HG03571 (cell line): ENCODE data around the gene LPP.
"Not testable (repeated sequence)": the region's sequence is repeated elsewhere in the genome, so short reads cannot be mapped to it uniquely, and the experiment has no call there.

Source experiments
- ATAC-seq: cut with Tn5 transposase; IDR thresholded peaks from one replicate; pipeline ENCODE4 v1.9.1; 2021; ENCODE audit not compliant: unreplicated experiment

The LPP gene

GRCh38 chr3:188608401-188608800 lies 454.4 kb downstream of the LPP start:
- no peak for ATAC-seq

- not testable (repeated sequence) for ATAC-seq
Observed at GRCh38 chr3:188613721-188614120, 459.8 kb downstream of the LPP start.

- no peak for ATAC-seq
Observed at GRCh38 chr3:188617270-188617669, 463.3 kb downstream of the LPP start.

GRCh38 chr3:188617988-188618701 lies 464.2 kb downstream of the LPP start:
- ATAC-seq: no peak

GRCh38 chr3:188620752-188621151 lies 466.8 kb downstream of the LPP start:
- no peak for ATAC-seq

- ATAC-seq: no peak
Observed at GRCh38 chr3:188624384-188624783, 470.4 kb downstream of the LPP start.

- no peak for ATAC-seq
Observed at GRCh38 chr3:188624828-188625227, 470.9 kb downstream of the LPP start.

- no peak for ATAC-seq
Observed at GRCh38 chr3:188627652-188628051, 473.7 kb downstream of the LPP start.

GRCh38 chr3:188631291-188632010 lies 477.5 kb downstream of the LPP start:
- ATAC-seq: no peak

- no peak for ATAC-seq
Observed at GRCh38 chr3:188633206-188633605, 479.2 kb downstream of the LPP start.

GRCh38 chr3:188634285-188634684 lies 480.3 kb downstream of the LPP start:
- no peak for ATAC-seq

- ATAC-seq: no peak
Observed at GRCh38 chr3:188635258-188636042, 481.5 kb downstream of the LPP start.

- not testable (repeated sequence) for ATAC-seq
Observed at GRCh38 chr3:188636292-188636691, 482.3 kb downstream of the LPP start.

- no peak for ATAC-seq
Observed at GRCh38 chr3:188641076-188641475, 487.1 kb downstream of the LPP start.

- no peak for ATAC-seq
Observed at GRCh38 chr3:188643736-188644135, 489.8 kb downstream of the LPP start.

- ATAC-seq: no peak
Observed at GRCh38 chr3:188646592-188646991, 492.6 kb downstream of the LPP start.

GRCh38 chr3:188647237-188647636 lies 493.3 kb downstream of the LPP start:
- ATAC-seq: no peak

- no peak for ATAC-seq
Observed at GRCh38 chr3:188649521-188649920, 495.6 kb downstream of the LPP start.

- no peak for ATAC-seq
Observed at GRCh38 chr3:188656196-188656982, 502.4 kb downstream of the LPP start.

- no peak for ATAC-seq
Observed at GRCh38 chr3:188658606-188659005, 504.6 kb downstream of the LPP start.
